Ishikawa (cell line): ENCODE results near the gene FYTTD1.

Experiments used
- CEBPB ChIP-seq: IDR thresholded peaks from 2 replicates; pipeline ENCODE4 v1.6.1; 2012
- CREB1 ChIP-seq: IDR thresholded peaks from 2 replicates; pipeline ENCODE4 v1.6.1; 2012; ENCODE audit warnings: low read depth
- EGR1 ChIP-seq: IDR thresholded peaks from 2 replicates; pipeline ENCODE4 v1.6.1; 2012
- EP300 ChIP-seq: IDR thresholded peaks from 2 replicates; pipeline ENCODE4 v1.6.1; 2012; ENCODE audit warnings: borderline replicate concordance
- FOXM1 ChIP-seq: IDR thresholded peaks from 2 replicates; pipeline ENCODE4 v1.6.1; 2012; ENCODE audit warnings: low read depth, borderline replicate concordance
- MAX ChIP-seq: IDR thresholded peaks from 2 replicates; pipeline ENCODE4 v1.6.1; 2012
- NFIC ChIP-seq: IDR thresholded peaks from 2 replicates; pipeline ENCODE4 v1.6.1; 2012
- RAD21 ChIP-seq: IDR thresholded peaks from 2 replicates; pipeline ENCODE4 v1.6.1; 2012; ENCODE audit warnings: low read depth
- REST ChIP-seq: IDR thresholded peaks from 2 replicates; pipeline ENCODE4 v1.6.1; 2012; ENCODE audit warnings: low read depth, mild to moderate bottlenecking
- TAF1 ChIP-seq: IDR thresholded peaks from 2 replicates; pipeline ENCODE4 v1.6.1; 2012; ENCODE audit warnings: low read depth, mild to moderate bottlenecking
- TCF12 ChIP-seq: IDR thresholded peaks from 2 replicates; pipeline ENCODE4 v1.6.1; 2012; ENCODE audit warnings: low read depth
- TEAD4 ChIP-seq: IDR thresholded peaks from 2 replicates; pipeline ENCODE4 v1.6.1; 2012
- USF1 ChIP-seq: IDR thresholded peaks from 2 replicates; pipeline ENCODE4 v1.6.1; 2012
- YY1 ChIP-seq: IDR thresholded peaks from 2 replicates; pipeline ENCODE4 v1.6.1; 2012; ENCODE audit warnings: low read depth
- ZBTB7A ChIP-seq: IDR thresholded peaks from 2 replicates; pipeline ENCODE4 v1.6.1; 2012; ENCODE audit warnings: low read depth

The FYTTD1 gene

GRCh38 chr3:197749601-197750395 lies at the start of gene FYTTD1:
FYTTD1 (plus strand) TSS chr3:197749883; CDS start chr3:197749972, 89 bp downstream.
- TF ChIP-seq EGR1 = peak; percentile 70; the same call in 1 of the 2 replicates
- TF ChIP-seq CREB1 = peak; percentile 6; the same call in 1 of the 2 replicates
- no peak for TF ChIP-seq FOXM1
- TF ChIP-seq ZBTB7A = peak; percentile 85; the same call in 1 of the 2 replicates
- TF ChIP-seq CEBPB = no peak
- TF ChIP-seq MAX = peak; percentile 93
- TF ChIP-seq YY1 = no peak
- TF ChIP-seq TCF12 = peak; percentile 54; the same call in 1 of the 2 replicates
- TF ChIP-seq RAD21 = no peak; the same call in 1 of the 2 replicates
- no peak; the same call in 1 of the 2 replicates for TF ChIP-seq NFIC
- TF ChIP-seq TAF1 = peak; percentile 80; the same call in 1 of the 2 replicates
- TF ChIP-seq USF1 = peak; percentile 33; the same call in 1 of the 2 replicates
- peak; percentile 8; the same call in 1 of the 2 replicates for TF ChIP-seq EP300
- TF ChIP-seq TEAD4 = peak; percentile 50; the same call in 1 of the 2 replicates
- TF ChIP-seq REST = no peak

GRCh38 chr3:197700095-197700494 lies 49.6 kb upstream of the FYTTD1 start:
- TF ChIP-seq TEAD4 (no peak), ZBTB7A (no peak), TCF12 (no peak)

- TF ChIP-seq YY1 = no peak
These were observed 47.8 kb upstream of the FYTTD1 start for GRCh38 chr3:197701841-197702240.

- TF ChIP-seq RAD21 = no peak
- TF ChIP-seq YY1 = no peak
- TF ChIP-seq MAX = no peak
- TF ChIP-seq CREB1 = no peak
- TF ChIP-seq NFIC = no peak
- no peak for TF ChIP-seq EP300
- no peak for TF ChIP-seq TAF1
These were observed 43.0 kb upstream of the FYTTD1 start for GRCh38 chr3:197706658-197707057.

- no peak for TF ChIP-seq MAX
- no peak for TF ChIP-seq ZBTB7A
- TF ChIP-seq EP300 = no peak
- no peak for TF ChIP-seq NFIC
These were observed 40.5 kb upstream of the FYTTD1 start for GRCh38 chr3:197709135-197709534.

GRCh38 chr3:197711973-197712707 lies 37.5 kb upstream of the FYTTD1 start:
- TF ChIP-seq CEBPB (no peak), TEAD4 (peak; percentile 79), TCF12 (peak; percentile 41; the same call in 1 of the 2 replicates), YY1 (0 out of 2 replicates have a peak, but pooled peaks have one; percentile 28), CREB1 (peak; percentile 57; the same call in 1 of the 2 replicates), USF1 (no peak), NFIC (no peak), FOXM1 (0 out of 2 replicates have a peak, but pooled peaks have one; percentile 13), TAF1 (no peak), EGR1 (no peak), ZBTB7A (no peak), EP300 (peak; percentile 45; the same call in 1 of the 2 replicates), REST (no peak), RAD21 (no peak), MAX (no peak)
